BE2C (cell line): ENCODE results near the gene DRD4.

Experiments used
- DNase-seq: peaks from one replicate; pipeline ENCODE4 v3.0.0-alpha.2; 2020
- H3K27me3 ChIP-seq: fragments of 250-450 bp; sonication (Bioruptor Pico); 2 replicates; pipeline ENCODE4 v1.5.1; 2020; ENCODE audit warnings: mild to moderate bottlenecking
- H3K36me3 ChIP-seq: fragments of 250-450 bp; sonication (Bioruptor Pico); 2 replicates; pipeline ENCODE4 v1.5.1; 2020; ENCODE audit warnings: mild to moderate bottlenecking
- H3K4me1 ChIP-seq: fragments of 250-450 bp; sonication (Bioruptor Pico); 2 replicates; pipeline ENCODE4 v1.5.1; 2020
- H3K4me3 ChIP-seq: 2 replicates; pipeline ENCODE4 v1.5.1; 2011; ENCODE audit warnings: low read depth, low read length
- H3K9me3 ChIP-seq: fragments of 250-450 bp; sonication (Bioruptor Pico); 2 replicates; pipeline ENCODE4 v1.5.1; 2020
- TF ChIP-seq, protein P1 (sequence below): IDR thresholded peaks from 2 replicates; pipeline ENCODE4 v1.5.1; 2012; ENCODE audit warnings: mild to moderate bottlenecking, low read depth, low read length

Gene DRD4

DNA sequence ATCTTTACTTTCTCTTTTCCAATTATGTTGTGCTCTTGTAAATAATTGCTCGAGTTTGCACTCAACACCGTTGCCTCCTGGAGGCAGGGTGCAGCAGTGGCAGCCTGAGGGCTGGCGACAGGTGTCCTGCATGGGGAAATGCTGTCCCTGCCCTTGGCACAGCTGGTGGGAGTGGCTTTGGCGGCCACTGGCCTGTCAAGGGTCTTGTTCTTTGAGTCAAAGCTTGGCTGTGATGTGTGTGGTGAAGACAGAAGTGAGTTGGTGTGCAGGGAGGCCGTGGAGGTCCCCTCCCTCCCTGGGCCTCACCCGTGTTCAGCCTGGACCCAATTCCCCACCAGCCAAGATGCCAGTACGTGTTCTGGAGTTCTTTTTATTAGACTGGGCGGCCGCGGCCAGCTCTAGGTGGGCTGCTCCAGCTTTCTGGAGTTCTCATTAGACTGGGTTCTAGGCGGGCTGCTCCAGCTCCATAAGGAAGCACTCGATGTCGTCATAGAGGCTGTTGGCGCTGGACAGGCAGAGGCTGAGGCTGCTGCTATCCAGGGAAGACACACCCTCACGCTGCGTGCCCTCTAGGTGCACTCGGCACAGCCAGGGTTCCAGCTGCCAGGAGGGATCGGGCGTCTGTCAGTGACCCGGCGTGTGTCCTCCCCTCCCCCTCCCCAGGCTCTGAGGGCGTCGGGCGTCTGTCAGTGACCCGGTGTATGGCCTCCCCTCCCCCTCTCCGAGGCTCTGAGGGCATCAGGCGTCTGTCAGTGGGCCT, 24.7 kb upstream of the DRD4 start:
- Histone ChIP-seq H3K36me3 (peaks cover 20% of the 10 kb centered on the region), H3K4me3 (no peak overlapping the region), H3K9me3 (no peaks in the 10 kb centered on the region), H3K27me3 (no peaks in the 10 kb centered on the region), H3K4me1 (peaks cover 11% of the 10 kb centered on the region)
- peak; percentile 56 for DNase-seq
- TF ChIP-seq, protein P1, sequence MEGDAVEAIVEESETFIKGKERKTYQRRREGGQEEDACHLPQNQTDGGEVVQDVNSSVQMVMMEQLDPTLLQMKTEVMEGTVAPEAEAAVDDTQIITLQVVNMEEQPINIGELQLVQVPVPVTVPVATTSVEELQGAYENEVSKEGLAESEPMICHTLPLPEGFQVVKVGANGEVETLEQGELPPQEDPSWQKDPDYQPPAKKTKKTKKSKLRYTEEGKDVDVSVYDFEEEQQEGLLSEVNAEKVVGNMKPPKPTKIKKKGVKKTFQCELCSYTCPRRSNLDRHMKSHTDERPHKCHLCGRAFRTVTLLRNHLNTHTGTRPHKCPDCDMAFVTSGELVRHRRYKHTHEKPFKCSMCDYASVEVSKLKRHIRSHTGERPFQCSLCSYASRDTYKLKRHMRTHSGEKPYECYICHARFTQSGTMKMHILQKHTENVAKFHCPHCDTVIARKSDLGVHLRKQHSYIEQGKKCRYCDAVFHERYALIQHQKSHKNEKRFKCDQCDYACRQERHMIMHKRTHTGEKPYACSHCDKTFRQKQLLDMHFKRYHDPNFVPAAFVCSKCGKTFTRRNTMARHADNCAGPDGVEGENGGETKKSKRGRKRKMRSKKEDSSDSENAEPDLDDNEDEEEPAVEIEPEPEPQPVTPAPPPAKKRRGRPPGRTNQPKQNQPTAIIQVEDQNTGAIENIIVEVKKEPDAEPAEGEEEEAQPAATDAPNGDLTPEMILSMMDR = peak; percentile 19

DNA sequence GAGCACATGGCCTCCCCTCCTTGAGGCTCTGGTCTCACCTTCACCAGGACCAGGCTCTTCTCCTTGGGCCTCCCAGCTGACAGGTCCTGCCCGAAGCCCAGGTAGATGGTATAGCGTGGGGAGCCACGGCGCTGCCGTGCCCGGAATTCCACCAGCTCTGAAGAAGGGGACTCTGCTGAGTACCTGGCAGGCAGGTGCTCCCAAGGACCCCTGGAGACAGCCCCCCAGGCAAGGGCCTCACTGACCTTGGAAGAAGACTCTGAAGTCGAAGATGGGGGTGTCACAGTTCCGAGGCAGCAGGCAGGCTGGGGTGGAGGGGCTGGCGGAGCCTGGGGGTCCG, 24.1 kb upstream of the DRD4 start:
- no peaks in the 10 kb centered on the region for H3K27me3 ChIP-seq
- H3K4me1 ChIP-seq = peaks cover 11% of the 10 kb centered on the region
- H3K36me3 ChIP-seq = peaks cover 14% of the 10 kb centered on the region
- TF ChIP-seq, protein P1 = no peak
- no peak overlapping the region for H3K4me3 ChIP-seq
- H3K9me3 ChIP-seq = no peaks in the 10 kb centered on the region
- no peak for DNase-seq

DNA sequence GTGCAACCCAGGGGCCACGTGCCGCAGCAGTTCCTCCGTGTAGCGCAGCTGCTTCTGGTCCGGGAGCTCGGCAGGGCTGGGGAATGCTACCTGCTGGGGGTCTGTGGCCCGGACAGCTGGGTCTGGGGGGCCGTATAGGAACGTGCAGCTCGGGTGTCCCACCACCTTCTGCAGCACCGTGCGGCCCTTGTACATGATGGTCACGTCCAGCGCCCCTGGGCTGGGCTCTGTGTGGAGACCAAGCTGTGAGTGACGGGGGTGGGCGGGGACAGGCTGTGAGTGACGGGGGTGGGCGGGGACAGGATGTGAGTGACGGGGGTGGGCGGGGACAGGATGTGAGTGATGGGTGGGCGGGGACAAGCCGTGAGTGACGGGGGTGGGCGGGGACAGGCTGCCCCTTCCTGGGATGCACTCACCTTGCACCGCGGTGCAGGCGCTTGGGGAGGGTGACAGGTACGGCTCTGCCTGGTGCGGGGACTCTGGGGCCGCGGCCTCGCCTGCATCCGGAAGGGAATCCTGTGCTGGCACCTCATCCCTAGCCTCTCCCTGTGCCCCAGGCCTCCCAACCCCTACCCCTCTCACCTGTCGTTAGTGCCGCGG, 23.6 kb upstream of the DRD4 start:
- TF ChIP-seq, protein P1 = no peak
- peaks cover 11% of the 10 kb centered on the region for H3K4me1 ChIP-seq
- H3K4me3 ChIP-seq = no peak overlapping the region
- H3K27me3 ChIP-seq = no peaks in the 10 kb centered on the region
- H3K9me3 ChIP-seq = no peaks in the 10 kb centered on the region
- H3K36me3 ChIP-seq = peaks cover 11% of the 10 kb centered on the region
- peak; percentile 84 for DNase-seq

DNA sequence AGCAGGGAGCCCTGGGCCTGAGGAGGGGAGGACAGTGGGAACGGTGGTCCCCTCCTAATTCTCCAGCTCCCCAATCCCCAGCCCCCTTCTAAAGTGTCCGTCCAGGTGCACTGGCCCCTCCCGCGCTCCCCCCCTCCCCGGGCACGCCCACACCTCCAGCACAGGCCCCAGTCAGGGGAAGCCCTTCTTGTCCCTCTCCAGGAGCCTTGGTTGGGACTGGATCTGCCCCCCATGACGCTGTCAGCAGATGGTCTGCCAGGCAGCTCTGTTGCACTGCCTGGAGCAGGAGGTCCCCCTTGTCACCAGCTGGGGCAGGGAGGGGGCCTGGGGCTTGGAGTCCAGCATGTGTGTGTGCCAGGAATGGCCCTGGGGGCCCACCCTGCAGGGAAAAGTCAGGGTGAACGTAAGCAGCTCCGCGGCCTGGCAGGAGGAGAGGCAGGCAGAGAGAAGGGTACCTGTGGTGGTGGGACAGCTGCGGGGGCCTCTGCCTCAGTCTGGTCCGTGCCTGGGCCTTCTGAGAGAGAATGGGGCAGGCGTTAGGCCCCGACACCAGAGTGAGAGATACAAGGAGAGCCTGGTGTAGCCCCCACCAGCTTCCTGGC, 22.9 kb upstream of the DRD4 start:
- H3K4me3 ChIP-seq = no peak overlapping the region
- peaks cover 11% of the 10 kb centered on the region for H3K36me3 ChIP-seq
- H3K27me3 ChIP-seq = no peaks in the 10 kb centered on the region
- H3K9me3 ChIP-seq = no peaks in the 10 kb centered on the region
- no peak for DNase-seq
- TF ChIP-seq, protein P1 = no peak
- peaks cover 11% of the 10 kb centered on the region for H3K4me1 ChIP-seq

DNA sequence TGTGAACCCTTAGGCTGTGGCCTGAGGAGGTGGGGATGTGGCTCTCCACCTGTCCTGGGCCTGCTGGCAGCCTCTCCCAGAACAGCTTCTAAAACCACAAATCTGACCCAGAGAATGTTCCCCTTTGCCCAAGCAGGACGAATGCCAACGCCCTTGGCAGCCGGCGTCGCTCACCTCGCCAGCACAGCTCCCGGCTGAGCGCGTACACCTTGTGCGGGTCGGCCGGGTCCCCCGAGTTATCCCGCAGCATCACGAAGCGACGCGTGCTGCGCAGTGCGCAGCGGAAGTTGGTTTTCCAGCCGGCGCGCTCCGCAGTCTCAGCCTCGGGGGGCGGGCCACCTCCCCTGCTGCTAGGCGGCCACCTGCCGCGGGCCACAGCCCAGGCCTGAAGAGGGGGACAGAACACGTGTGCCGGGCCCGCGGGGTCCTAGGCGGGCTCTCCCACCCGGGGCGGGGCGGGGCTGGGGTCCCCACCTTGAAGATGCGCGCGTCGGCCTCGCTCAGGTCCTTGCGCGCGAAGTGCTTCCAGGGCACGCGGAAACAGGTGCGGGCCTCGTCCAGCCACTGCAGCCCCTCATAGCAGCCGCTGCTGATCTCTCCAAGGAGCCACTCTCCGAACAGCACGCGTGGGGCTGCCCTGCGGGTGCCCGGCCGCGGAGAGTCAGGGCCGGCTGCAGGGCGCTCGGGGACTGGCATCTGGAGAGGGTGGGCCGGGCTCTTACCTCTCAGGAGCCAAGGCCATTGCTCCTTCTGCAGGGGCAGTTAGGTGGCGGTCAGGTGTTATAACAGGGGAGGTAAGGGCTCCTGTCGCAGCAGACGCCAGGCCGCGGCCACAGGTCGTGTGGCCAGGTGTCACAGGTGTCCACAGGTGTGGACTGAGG, 22.2 kb upstream of the DRD4 start:
- TF ChIP-seq, protein P1 = no peak
- DNase-seq = no peak
- H3K27me3 ChIP-seq = no peaks in the 10 kb centered on the region
- peak overlapping the region; percentile 58 for H3K4me3 ChIP-seq
- peaks cover 11% of the 10 kb centered on the region for H3K4me1 ChIP-seq
- no peaks in the 10 kb centered on the region for H3K9me3 ChIP-seq
- H3K36me3 ChIP-seq = peaks cover 11% of the 10 kb centered on the region
